ENCODE measurements around the gene UBAC2.

Gene UBAC2

DNA sequence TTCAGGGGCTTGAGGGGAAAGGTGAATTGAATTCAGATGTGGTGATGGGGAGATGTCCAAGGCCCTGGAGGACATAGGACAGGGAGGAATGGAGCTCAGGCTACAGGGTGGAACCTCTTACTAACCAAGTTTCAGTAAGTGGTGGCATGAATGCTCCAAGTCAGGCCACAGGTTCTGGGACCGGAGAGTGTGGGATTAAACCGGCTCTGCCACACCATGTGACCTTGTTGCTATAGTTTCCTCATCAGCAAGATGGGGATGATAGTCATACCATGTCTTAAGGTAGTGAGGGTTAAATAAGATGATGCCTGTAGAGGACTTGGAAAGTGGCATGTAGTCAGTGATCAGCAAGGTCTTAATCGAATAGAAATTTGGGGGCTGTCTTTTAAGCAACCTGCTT, 90.2 kb downstream of the UBAC2 start:
- DNase-seq (ENCODE audit: low read depth in 2 of 2, low spot score in 1 of 2): no peak

DNA sequence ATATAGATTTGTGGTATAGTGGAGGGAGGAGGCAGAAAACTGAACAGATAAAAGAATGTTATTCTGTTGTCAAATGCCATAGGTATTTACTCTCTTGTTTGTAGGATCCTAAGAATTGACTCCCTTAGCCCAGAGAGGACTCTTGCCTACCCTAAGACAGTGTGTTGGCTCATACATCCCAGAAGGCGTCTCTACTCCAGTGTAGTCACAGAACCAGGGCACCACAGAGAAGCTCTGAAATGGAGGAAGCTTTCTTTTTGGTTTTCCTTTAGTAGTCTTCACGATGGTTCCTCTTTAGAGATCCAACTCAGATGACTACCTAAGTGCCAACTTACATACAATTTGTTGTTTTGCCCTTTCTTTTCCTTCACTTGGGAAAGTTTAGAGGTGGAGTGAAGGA, 92.5 kb downstream of the UBAC2 start:
- DNase-seq (ENCODE audit: low read depth in 2 of 2, low spot score in 1 of 2): no peak

DNA sequence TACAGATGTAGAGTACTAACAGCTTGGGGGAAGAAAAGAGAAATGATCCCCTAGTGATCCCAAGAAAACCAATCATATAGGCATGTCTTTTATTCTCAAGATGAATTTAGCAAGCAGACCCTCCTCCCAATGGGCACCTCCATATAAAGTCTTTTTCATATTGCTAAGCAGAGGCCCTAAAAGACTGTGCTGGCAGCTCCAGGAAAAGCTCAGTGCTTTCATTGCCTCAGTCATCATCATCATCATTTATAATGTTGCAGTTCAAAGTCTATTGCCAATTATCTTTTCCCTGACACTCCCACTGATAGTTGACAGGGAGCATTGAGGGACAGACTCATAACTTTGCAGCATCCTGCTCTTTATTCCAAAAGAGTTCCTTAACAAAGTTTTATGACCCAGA, 93.5 kb downstream of the UBAC2 start:
- DNase-seq (ENCODE audit: low read depth in 2 of 2, low spot score in 1 of 2): no peak

DNA sequence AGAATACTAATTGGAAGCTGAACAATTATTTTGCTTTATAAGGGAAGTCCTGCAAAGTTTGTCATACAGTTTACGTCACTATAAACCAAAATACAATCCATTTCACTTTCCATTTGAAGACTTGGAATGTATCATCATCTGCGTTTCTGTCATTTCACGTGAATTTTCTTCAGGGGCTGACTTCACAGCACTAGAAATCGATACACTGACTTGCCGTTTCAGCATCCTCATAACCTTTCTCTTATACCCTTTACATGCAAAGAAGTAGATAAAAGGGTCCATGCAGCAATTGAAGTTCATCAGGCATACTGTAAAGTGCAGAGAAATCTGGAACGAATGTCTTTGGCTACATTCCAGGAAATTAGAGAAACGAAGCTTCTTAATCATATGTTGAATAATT, 94.3 kb downstream of the UBAC2 start:
- DNase-seq (ENCODE audit: low read depth in 2 of 2, low spot score in 1 of 2): no peak

DNA sequence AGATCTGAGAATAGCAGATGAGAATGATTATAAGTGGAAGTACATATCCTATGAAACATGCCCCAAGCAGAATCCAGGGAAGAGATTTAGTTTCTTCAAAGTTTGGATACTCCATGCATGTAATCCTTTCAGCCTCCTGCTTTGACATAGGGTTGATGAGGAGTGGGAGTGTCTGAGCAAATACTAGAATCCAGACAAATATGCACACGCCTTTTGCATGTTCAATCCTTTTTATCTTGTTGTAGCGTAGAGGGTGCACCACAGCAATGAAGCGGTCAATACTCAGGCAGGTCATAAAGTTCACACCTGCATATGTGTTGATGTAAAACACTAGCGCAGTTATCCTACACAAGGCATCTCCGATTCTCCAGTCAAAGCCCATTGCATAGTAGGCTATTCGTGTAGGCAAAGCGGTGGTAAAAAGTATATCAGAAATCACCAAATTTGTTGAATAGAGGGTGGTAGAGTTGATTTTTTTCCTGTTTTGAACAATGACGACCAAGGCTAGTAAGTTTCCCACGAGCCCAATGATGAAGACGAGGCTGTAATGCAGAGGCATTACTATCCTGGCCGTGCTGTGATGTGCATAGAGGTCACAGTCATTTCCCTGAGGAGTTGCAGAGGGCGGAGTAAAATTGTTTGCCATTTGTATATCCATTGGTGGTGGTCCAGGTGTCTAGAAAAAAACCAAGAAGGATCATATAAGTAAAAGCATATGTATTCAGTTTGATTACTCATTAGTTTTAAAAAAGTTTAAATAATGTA, 95.0 kb downstream of the UBAC2 start:
- no peak for DNase-seq (ENCODE audit: low read depth in 2 of 2, low spot score in 1 of 2)

DNA sequence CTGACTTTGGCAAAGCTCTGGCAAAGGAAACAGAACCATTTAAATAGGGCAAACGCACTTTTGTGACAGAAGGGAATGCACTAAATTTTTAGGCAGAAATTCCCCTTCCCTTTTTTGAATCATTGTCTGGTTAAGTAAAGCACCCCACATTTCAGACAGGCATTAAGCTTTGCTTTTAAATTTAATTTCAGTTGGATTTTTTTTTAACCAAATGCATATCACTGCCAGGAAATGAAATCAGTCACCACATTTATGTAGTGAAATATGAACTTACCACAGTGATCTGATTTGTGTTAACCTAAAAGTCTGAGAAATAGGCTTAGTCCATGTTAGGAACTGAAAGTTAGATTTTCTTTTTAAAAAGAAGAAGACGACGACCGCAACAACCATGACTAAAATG, 95.7 kb downstream of the UBAC2 start:
- DNase-seq (ENCODE audit: low read depth in 2 of 2, low spot score in 1 of 2): no peak

DNA sequence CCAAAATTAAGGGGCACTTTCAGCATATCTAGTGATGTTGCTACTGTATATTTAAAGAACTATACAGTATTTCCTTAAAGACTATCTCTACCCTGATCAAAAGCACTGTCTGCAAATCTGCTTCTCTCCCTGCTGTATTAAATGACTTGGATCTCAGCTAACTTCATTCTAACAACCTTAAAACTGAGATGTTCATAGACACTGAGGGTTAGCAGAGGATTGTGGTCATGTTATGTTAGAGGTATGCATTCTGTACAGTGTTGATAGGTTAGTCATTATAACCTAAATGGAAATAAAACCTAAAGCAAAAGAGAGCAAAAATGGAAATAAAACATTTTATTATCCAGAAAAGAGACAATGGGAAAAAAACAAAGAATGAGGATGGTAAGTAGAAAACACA, 96.7 kb downstream of the UBAC2 start:
- no peak for DNase-seq (ENCODE audit: low read depth in 2 of 2, low spot score in 1 of 2)

DNA sequence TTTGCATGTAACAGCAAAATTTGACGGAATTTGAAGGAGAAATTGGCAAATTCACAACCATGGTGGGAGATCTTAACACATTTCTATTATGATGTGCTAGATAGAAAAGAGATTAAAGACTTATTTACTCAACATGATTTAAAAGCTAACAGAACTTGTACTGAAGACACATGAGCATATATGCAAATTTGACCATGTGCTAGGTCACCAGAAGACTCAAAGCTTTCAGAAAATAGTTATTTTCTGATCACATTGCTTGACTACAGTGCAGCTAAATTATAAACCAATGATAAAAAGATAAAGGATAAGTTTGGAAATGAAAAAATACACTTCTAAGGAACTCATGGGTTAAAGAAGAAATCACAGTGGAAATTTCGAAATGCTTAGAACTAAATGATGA, 97.4 kb downstream of the UBAC2 start:
- DNase-seq (ENCODE audit: low read depth in 2 of 2, low spot score in 1 of 2): no peak

DNA sequence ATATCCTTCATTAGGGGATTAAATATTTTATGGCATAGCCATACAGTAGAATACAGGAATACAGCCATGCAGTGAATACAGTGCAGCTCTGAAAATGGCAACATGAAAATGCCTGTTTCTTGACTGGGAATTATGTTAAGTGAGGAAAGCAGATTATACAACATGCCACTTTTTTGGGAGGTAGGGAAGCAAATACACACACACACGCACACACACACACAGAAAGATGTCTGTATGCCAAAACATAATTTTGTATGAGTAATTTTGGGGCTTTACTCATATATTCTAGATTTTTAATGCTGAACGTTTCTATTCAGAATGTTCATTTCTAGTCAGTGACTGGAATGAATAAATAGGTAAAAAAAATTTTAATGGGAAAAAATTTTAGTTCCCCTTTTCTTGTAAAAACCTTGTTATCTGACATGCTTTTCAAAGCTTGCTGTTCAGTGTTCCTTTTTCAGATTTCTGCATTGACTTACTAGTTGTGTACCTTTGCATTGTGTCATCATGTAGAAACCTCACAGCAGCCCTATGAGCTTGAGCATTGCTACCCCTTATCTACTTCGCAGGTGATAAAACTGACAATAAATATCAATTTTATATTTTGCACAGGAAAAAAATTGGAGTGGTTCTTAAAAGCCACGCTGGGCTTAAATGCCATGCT, 98.7 kb downstream of the UBAC2 start:
- no peak for DNase-seq (ENCODE audit: low read depth in 2 of 2, low spot score in 1 of 2)

DNA sequence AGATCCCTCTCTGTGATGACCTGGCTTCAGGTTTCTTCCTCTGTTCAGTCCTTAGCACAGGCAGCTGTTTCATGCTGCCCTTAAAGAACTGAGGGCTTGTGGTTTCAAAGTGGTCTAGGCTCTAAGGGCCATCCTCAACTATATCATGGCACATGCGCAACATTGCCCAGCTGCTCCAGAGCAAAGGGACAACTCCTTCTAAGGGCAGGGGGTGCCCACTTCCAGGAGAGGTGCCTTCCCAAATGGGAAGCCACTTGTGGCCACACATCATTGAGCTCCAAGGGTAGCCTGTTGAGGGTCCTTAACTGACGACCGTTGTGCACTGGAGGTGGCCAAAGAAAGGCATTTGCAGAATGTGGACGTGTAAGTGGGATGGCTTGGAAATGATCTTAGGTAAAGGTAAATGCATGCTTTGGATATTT, 99.3 kb downstream of the UBAC2 start:
- no peak for DNase-seq (ENCODE audit: low read depth in 2 of 2, low spot score in 1 of 2)

DNA sequence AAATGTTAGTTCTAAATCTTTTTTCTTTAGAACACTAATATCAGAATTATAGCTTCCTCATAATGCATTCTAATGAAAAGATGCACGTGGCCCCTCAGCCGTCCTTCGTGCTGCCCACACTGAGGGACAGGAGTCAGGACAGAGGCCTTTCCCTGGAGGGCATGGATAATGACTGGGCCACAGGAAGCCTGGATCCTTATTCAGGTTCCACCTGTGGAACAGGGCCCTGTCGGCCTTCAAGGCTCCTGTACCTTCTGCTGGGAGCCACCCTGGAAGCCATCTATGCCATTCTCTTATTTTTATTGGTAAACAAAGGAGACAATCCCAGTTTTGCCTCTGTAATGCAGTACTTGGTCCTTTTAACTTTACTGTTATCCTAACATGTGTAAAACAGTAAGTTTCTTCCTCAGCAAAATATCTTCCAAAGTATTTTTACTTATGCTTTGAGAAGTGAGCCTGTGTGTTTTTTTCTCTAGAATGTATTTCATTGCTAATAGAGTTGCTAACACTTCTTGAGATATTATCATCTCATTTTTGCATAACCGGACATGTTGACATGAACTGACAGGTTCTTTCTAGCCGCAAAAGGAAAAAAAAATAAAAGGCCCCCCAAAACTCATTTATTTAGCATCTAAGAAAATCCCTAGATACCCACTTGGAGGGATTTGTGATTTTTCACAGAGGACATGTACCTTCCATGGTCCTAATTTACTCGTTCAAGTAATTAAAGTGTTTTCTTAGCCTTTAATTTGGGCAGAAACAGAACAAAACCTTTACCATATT, 100.6 kb downstream of the UBAC2 start:
- DNase-seq (ENCODE audit: low read depth in 2 of 2, low spot score in 1 of 2): no peak

DNA sequence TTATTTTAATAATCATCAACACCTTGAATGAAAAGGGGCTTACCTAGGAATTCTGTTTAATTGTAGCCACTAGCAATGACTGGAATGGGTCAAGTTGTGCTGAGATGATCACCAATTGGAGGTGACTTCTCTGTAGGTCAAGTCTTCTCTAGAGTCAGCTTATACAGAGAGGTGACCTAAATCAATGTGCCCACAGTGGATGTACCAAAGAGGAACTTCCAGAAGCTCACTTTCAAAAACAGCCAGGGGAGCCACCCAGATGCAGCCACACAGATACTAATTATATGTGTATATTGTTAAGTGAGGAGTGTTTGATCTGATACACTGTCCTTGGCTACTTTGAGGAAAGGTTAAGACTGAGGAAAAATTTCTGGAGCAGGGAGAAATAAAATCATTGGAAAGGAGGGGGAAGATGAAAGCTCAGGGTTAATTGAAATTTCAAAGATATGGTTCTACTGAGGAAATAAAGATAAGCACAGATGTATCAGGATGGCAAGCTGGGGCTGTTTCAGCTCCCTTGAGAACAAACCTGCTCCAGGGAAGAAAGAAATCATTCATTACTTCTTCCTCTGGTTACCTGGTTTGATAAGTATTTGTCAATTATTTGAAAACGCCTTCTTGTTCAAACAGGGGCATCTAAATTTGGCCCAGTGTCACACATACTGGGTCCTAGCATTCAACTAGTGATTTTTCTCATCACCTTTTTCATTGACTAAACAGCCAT, 101.4 kb downstream of the UBAC2 start:
- no peak for DNase-seq (ENCODE audit: low read depth in 2 of 2, low spot score in 1 of 2)

DNA sequence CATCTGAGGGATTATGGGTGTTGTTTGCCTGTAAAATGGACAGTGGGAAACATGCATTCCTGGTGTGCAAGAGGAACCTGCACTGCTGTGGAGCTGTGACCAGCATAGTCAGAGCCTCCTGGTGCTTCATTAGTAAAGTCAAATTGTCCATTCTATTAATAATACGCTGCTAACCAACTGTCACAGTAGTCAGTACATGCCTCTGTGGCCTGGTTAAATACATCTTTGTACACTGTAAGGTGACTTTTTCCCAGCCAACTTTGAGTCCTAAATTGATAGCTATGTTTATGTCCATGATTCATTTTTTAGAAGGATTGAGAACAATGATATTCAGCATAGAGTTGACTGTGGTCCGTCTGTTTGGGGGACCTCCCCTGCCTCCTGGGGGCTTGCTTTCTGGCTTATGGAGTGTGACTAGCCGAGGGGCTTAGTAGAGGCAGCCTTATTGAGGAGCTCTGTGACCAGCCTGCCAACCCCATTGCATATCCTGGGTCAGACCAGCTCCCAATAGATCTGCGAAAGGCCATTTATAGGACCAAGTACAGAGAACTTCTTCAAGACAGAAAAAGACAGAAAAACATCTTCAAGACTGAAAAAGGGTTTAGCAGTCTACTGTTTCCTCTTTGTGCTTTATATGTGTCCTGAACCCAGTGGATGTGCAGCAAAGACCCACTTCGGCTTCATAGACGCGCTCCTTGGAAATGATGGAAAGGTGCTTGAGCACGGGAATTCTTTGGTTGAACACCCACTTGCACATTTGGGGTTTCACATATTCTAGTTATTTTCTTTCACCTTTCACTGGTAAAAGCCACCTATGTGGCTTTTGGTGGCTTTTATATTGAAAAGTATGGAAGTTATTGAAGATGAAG, 102.2 kb downstream of the UBAC2 start:
- no peak for DNase-seq (ENCODE audit: low read depth in 2 of 2, low spot score in 1 of 2)

DNA sequence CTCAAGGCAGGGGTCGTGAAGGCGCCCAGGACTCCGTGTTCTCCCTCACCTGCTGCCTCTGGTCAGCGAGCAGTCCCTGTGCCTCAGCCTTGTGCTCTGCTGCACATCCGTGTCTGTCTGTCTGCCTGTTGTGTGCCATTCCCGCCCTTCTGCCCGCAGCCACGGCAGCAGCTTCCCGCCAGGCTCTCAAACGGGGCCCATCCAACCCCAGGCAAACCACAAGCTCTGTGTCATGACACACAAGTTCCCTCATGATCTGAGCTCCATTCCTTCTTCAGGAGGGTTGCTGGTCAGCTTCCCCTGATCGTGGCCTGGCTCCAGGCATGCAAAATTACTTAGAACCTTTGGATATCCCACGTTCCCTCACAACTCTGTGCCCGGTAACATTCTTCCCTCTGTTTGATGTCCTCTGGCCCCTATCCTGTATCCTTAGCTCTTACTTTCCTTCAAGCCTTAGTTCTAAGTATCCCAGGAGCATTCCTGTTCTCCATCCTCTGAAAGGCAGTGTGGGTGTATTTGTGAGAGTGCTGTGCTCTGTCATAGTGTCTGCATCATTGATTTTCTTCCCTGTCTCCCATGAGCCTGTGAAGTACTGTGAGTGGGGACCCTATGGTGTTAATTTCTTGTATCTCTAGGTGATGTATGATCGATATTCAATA, 103.3 kb downstream of the UBAC2 start:
- DNase-seq (ENCODE audit: low read depth in 2 of 2, low spot score in 1 of 2): no peak

DNA sequence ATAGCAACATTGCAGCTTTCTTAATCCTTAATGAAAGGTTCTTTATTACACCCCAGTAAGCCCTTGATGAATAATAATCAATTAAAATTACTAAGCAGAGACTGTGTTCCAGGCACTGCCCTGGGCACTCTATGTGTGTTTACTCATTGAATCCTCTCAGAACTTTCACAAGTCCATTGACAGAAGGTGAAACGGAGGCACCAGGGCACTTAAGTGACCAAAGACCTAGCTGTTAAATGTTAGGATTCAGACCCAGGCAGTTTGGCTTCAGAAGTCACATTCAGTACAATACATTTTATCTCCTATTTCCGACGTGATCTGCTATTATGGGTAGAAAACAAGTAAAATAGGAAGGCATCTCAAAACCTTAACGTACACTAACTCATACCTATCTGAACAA, 103.9 kb downstream of the UBAC2 start:
- DNase-seq (ENCODE audit: low read depth in 2 of 2, low spot score in 1 of 2): no peak

DNA sequence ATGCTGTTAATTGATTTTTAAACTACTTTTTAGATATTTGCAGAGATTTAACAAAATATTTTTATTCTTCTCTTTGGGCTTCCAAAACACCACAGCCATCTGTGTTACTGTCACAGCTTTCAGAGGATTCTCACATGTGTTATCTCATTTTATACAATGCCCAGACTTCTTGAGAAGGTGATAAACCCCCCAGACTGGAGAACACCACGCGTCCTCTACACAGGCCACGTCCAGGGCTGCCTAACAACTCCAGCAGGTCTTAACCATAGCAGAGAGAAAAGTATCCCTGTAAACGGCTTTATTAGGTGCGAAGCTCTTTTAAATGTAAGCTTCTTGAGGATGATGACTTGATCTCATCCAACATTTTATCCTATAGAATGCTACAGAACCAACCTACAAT, 104.5 kb downstream of the UBAC2 start:
- no peak for DNase-seq (ENCODE audit: low read depth in 2 of 2, low spot score in 1 of 2)

DNA sequence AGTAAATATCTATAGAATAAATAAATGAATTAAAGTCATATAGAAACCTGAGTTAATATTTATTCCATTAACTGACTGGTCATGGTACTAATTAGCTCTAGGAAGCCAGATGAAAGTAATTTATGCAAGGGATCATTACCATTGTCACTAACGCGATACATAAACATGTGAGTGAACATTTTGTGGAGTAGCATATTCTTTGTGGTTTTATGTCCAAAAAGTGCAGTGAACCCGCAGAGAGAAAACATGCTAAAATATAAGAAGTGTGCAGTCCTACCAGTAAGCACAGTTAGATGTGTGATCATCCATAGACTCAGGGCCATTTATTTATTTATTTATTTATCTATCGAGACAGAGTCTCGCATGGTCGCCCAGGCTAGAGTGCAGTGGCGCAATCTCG, 104.9 kb downstream of the UBAC2 start:
- DNase-seq (ENCODE audit: low read depth in 2 of 2, low spot score in 1 of 2): no peak

DNA sequence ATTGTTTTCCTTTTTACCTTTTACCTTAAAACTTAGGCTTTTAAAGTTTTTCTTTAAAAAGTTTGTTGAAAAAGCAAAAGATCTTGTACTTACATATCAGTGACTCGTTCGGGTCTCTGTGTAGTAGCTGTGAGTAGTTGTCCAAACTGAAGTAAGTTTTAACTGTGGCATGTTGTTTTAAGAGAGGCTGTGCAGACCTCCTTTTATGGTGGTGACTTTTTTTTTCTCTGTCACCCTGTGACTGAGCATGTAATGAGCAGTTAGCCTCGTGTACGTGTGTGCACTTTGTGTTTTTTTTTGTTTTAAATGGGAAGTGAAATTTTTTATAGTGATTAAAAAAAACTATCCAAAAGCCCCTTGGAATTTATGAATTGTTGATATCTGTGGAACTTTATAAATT, 106.6 kb downstream of the UBAC2 start, which contains the start of gene GPR183:
Gene GPR183, minus strand, starts transcription at position 153 of the 400 bp plus-strand sequence. CDS start 11,254 bp downstream, outside the sequence.
- DNase-seq (ENCODE audit: low read depth in 2 of 2, low spot score in 1 of 2): no peak

DNA sequence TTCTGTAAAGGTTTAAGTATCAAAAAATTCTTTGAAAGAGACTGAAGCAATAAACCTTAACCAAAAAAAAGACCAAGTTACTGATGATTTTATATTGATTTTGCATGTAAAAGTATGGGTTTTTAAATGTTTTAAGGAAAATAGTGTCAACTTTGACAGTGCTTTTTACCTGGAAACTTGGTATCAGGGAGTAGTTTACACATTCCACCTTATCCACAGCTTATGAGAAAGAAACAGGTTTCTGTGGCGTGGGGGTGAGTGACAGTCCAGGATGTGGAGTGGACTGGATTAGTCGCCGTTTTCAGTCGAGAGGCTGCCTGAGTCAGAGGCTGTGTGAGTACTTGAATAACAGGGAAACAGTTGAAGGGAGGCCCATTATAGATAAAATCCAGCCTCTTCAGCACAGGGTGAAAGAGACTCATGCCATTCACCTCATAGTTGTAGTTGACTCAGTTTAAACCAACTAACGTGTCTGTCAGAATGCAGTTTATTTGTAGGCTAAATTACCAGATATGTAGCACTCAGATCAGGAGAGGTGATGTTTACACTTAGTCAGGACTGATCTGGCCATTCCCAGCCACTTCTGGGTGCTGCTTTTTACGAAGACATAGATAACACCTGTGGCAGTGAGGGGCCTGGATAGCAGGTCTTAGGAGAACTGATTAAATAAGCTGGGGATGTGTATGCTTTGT, 107.1 kb downstream of the UBAC2 start:
- DNase-seq (ENCODE audit: low read depth in 2 of 2, low spot score in 1 of 2): peak in 1 of 2 donors; percentile 41
